Neuronal stem cell (in vitro differentiated cells): ENCODE measurements around the gene PCDHGC5.

ENCODE experiments used
- DNase-seq: peaks from one replicate; pipeline ENCODE4 v3.0.0-alpha.2; 2013; ENCODE audit warnings: low spot score
- H2AFZ ChIP-seq: one replicate; pipeline ENCODE4 v1.6.1; 2013; ENCODE audit warnings: mild to moderate bottlenecking, low read length, inconsistent platforms
- H2AK5ac ChIP-seq: 2 replicates; pipeline ENCODE4 v1.6.1; 2013; ENCODE audit warnings: low read depth, mild to moderate bottlenecking, inconsistent platforms, low read length, moderate library complexity, mixed read lengths
- H2BK120ac ChIP-seq: 2 replicates; pipeline ENCODE4 v1.6.1; 2013; ENCODE audit warnings: low read depth, mild to moderate bottlenecking, inconsistent platforms, low read length, moderate library complexity, mixed read lengths
- H2BK12ac ChIP-seq: one replicate; pipeline ENCODE4 v1.6.1; 2013; ENCODE audit warnings: low read length, inconsistent platforms
- H2BK15ac ChIP-seq: 2 replicates; pipeline ENCODE4 v1.6.1; 2013; ENCODE audit warnings: mild to moderate bottlenecking, low read length, inconsistent platforms, mixed read lengths
- H2BK5ac ChIP-seq: one replicate; pipeline ENCODE4 v1.6.1; 2013; ENCODE audit warnings: inconsistent platforms, mild to moderate bottlenecking, low read length, moderate library complexity
- H3K14ac ChIP-seq: one replicate; pipeline ENCODE4 v1.6.1; 2013; ENCODE audit warnings: low read length, inconsistent platforms
- H3K18ac ChIP-seq: 2 replicates; pipeline ENCODE4 v1.6.1; 2013; ENCODE audit warnings: low read length, inconsistent platforms
- H3K23ac ChIP-seq: 2 replicates; pipeline ENCODE4 v1.6.1; 2013; ENCODE audit warnings: low read depth, mild to moderate bottlenecking, mixed read lengths, low read length, inconsistent platforms; ENCODE audit not compliant: poor library complexity
- H3K27ac ChIP-seq: replicated peaks from 3 replicates; pipeline ENCODE4 v1.5.1; 2013; ENCODE audit warnings: low read length, inconsistent platforms
- H3K27me3 ChIP-seq, 3 experiments: 2 replicates each; pipeline ENCODE4 v1.6.1; 2013; ENCODE audit warnings: low read length in 3 of 3, mild to moderate bottlenecking in 2 of 3, inconsistent platforms in 1 of 3, low read depth in 1 of 3, mixed read lengths in 1 of 3, moderate library complexity in 1 of 3; ENCODE audit not compliant: control insufficient read depth in 3 of 3, insufficient read depth in 3 of 3
- H3K36me3 ChIP-seq, 2 donors: replicated peaks in 1 of 2; 2 replicates each; pipeline ENCODE4 v1.6.1; 2013; ENCODE audit warnings: low read length in 2 of 2; ENCODE audit not compliant: control insufficient read depth in 2 of 2, insufficient read depth in 2 of 2
- H3K4ac ChIP-seq: 2 replicates; pipeline ENCODE4 v1.6.1; 2013; ENCODE audit warnings: inconsistent platforms, mild to moderate bottlenecking, low read length, moderate library complexity
- H3K4me1 ChIP-seq, 2 donors: 1 replicate in 1 of 2; 2 replicates in 1 of 2; pipeline ENCODE4 v1.6.1; 2013; ENCODE audit warnings: low read length in 2 of 2, low read depth in 1 of 2; ENCODE audit not compliant: control insufficient read depth in 2 of 2, insufficient read depth in 1 of 2
- H3K4me2 ChIP-seq: one replicate; pipeline ENCODE4 v1.6.1; 2013; ENCODE audit warnings: mild to moderate bottlenecking, low read length, inconsistent platforms; ENCODE audit not compliant: insufficient read depth, poor library complexity, severe bottlenecking
- H3K4me3 ChIP-seq, 2 donors: 2 replicates each; pipeline ENCODE4 v1.5.1; 2013; ENCODE audit warnings: low read length in 2 of 2, mild to moderate bottlenecking in 2 of 2, inconsistent platforms in 1 of 2, moderate library complexity in 1 of 2
- H3K79me1 ChIP-seq: one replicate; pipeline ENCODE4 v1.6.1; 2013; ENCODE audit warnings: low read depth, mild to moderate bottlenecking, inconsistent platforms, low read length, moderate library complexity
- H3K9ac ChIP-seq: one replicate; pipeline ENCODE4 v1.6.1; 2013; ENCODE audit warnings: mild to moderate bottlenecking, low read depth, low read length, inconsistent platforms; ENCODE audit not compliant: poor library complexity
- H3K9me3 ChIP-seq, 2 donors: replicated peaks in 1 of 2; 2 replicates each; pipeline versions ENCODE3 to v1.6.1; 2013; ENCODE audit warnings: low read length in 2 of 2, mild to moderate bottlenecking in 2 of 2, inconsistent platforms in 1 of 2, low read depth in 1 of 2, mixed read lengths in 1 of 2, moderate library complexity in 1 of 2; ENCODE audit not compliant: control insufficient read depth in 2 of 2, insufficient read depth in 1 of 2
- H4K8ac ChIP-seq: one replicate; pipeline ENCODE4 v1.6.1; 2013; ENCODE audit warnings: low read depth, mild to moderate bottlenecking, inconsistent platforms, low read length, moderate library complexity
- H4K91ac ChIP-seq: one replicate; pipeline ENCODE4 v1.6.1; 2013; ENCODE audit warnings: low read length, low read depth, mild to moderate bottlenecking, inconsistent platforms; ENCODE audit not compliant: poor library complexity
- WGBS, 2 donors: extraction: QIAGEN DNeasy Blood & Tissue Kit; methylation state at CpG; one replicate each; pipeline ENCODE4 v1.1.7; 2013; ENCODE audit warnings: missing lambda C conversion rate in 2 of 2, mixed read lengths in 1 of 2; ENCODE audit not compliant: insufficient read length in 2 of 2, insufficient replicate concordance in 1 of 2; ENCODE audit errors: extremely low coverage in 2 of 2; 5-methylcytosine and 5-hydroxymethylcytosine counted together

Gene PCDHGC5

DNA sequence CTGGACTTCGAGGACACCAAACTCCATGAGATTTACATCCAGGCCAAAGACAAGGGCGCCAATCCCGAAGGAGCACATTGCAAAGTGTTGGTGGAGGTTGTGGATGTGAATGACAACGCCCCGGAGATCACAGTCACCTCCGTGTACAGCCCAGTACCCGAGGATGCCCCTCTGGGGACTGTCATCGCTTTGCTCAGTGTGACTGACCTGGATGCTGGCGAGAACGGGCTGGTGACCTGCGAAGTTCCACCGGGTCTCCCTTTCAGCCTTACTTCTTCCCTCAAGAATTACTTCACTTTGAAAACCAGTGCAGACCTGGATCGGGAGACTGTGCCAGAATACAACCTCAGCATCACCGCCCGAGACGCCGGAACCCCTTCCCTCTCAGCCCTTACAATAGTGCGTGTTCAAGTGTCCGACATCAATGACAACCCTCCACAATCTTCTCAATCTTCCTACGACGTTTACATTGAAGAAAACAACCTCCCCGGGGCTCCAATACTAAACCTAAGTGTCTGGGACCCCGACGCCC lies 11.8 kb upstream of the PCDHGC5 start:
- H4K91ac ChIP-seq: no peak overlapping the region
- H3K27me3 ChIP-seq: no peaks in the 10 kb centered on the region
- H3K27ac ChIP-seq: no peak overlapping the region
- H3K4me2 ChIP-seq: peak overlapping the region; percentile 95
- no peak overlapping the region for H2BK12ac ChIP-seq
- no peak for DNase-seq
- peaks cover 12 to 37% of the 10 kb centered on the region in 2 donors for H3K36me3 ChIP-seq
- H2BK120ac ChIP-seq: no peak overlapping the region
- WGBS, 2 donors: no CpG with 5 or more reads among the region's 24 CpGs
- peak overlapping the region in 1 of 2 donors; percentile 84 for H3K4me3 ChIP-seq
- H4K8ac ChIP-seq: no peak overlapping the region
- no peak overlapping the region for H2BK15ac ChIP-seq
- H3K23ac ChIP-seq: peak overlapping the region; percentile 8
- peak overlapping the region; percentile 82 for H2AK5ac ChIP-seq
- H2AFZ ChIP-seq: no peak overlapping the region
- peaks cover 14% of the 10 kb centered on the region for H3K79me1 ChIP-seq
- H3K4ac ChIP-seq: no peak overlapping the region
- no peak overlapping the region for H2BK5ac ChIP-seq
- no peak overlapping the region for H3K14ac ChIP-seq
- peaks cover 17 to 42% of the 10 kb centered on the region in 2 donors for H3K9me3 ChIP-seq
- H3K4me1 ChIP-seq: peaks cover 0 to 9% of the 10 kb centered on the region in 2 donors
- peak overlapping the region; percentile 2 for H3K9ac ChIP-seq
- H3K18ac ChIP-seq: peak overlapping the region; percentile 89

DNA sequence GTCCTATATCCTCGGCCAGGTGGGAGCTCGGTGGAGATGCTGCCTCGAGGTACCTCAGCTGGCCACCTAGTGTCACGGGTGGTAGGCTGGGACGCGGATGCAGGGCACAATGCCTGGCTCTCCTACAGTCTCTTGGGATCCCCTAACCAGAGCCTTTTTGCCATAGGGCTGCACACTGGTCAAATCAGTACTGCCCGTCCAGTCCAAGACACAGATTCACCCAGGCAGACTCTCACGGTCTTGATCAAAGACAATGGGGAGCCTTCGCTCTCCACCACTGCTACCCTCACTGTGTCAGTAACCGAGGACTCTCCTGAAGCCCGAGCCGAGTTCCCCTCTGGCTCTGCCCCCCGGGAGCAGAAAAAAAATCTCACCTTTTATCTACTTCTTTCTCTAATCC lies 11.1 kb upstream of the PCDHGC5 start:
- no peak overlapping the region for H3K14ac ChIP-seq

DNA sequence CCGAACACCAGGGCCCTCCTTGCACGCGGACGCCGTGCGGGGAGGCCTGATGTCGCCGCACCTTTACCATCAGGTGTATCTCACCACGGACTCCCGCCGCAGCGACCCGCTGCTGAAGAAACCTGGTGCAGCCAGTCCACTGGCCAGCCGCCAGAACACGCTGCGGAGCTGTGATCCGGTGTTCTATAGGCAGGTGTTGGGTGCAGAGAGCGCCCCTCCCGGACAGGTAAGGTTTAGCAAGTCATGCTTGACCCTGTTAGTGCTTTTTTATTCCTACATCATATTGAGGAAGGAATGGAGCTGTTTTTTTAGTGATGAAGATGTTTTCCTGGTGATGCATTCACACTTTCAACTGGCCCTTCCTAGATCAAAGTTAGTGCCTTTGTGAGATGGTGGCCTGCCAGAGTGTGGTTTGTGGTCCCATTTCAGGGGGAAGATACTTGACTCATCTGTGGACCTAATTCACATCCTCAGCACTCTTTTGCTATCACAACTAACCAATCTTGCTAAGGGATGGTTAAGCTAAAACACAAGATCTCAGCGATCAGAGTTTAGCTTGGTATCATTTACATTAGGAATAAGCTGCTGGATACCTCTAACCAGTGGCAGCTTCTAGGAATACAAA lies 10.4 kb upstream of the PCDHGC5 start:
- Histone ChIP-seq H3K27ac (no peak overlapping the region), H2BK12ac (no peak overlapping the region), H2BK5ac (no peak overlapping the region), H3K79me1 (peaks cover 14% of the 10 kb centered on the region), H3K27me3 (no peaks in the 10 kb centered on the region), H3K4me2 (no peak overlapping the region), H3K23ac (no peak overlapping the region), H3K36me3 (peaks cover 12 to 37% of the 10 kb centered on the region in 2 donors), H2BK15ac (no peak overlapping the region), H4K91ac (no peak overlapping the region), H2AK5ac (no peak overlapping the region), H3K9ac (no peak overlapping the region), H3K9me3 (peaks cover 17 to 47% of the 10 kb centered on the region in 2 donors), H2AFZ (no peak overlapping the region), H4K8ac (no peak overlapping the region), H3K14ac (no peak overlapping the region), H3K4me1 (peaks cover 0 to 11% of the 10 kb centered on the region in 2 donors), H3K18ac (no peak overlapping the region), H2BK120ac (no peak overlapping the region), H3K4me3 (no peak overlapping the region), H3K4ac (no peak overlapping the region)
- no peak for DNase-seq
- no CpG with 5 or more reads among the region's 20 CpGs for WGBS, 2 donors

More for the DNA sequence above, 11.1 kb upstream of the PCDHGC5 start:
- H3K4me3 ChIP-seq: no peak overlapping the region
- no peak overlapping the region for H2BK12ac ChIP-seq
- no peak overlapping the region for H2BK5ac ChIP-seq
- H2BK15ac ChIP-seq: no peak overlapping the region
- H3K27ac ChIP-seq: no peak overlapping the region
- H2BK120ac ChIP-seq: no peak overlapping the region
- H3K23ac ChIP-seq: no peak overlapping the region
- H2AFZ ChIP-seq: no peak overlapping the region
- H3K4ac ChIP-seq: no peak overlapping the region
- H3K4me1 ChIP-seq: peaks cover 0 to 9% of the 10 kb centered on the region in 2 donors
- no peak for DNase-seq
- H3K36me3 ChIP-seq: peaks cover 12 to 37% of the 10 kb centered on the region in 2 donors
- no peak overlapping the region for H3K4me2 ChIP-seq
- H4K91ac ChIP-seq: no peak overlapping the region
- H3K18ac ChIP-seq: no peak overlapping the region
- no peak overlapping the region for H4K8ac ChIP-seq
- H3K9me3 ChIP-seq: peaks cover 17 to 43% of the 10 kb centered on the region in 2 donors
- no peak overlapping the region for H2AK5ac ChIP-seq
- peaks cover 14% of the 10 kb centered on the region for H3K79me1 ChIP-seq
- WGBS, 2 donors: no CpG with 5 or more reads among the region's 13 CpGs
- no peak overlapping the region for H3K9ac ChIP-seq
- no peaks in the 10 kb centered on the region for H3K27me3 ChIP-seq

DNA sequence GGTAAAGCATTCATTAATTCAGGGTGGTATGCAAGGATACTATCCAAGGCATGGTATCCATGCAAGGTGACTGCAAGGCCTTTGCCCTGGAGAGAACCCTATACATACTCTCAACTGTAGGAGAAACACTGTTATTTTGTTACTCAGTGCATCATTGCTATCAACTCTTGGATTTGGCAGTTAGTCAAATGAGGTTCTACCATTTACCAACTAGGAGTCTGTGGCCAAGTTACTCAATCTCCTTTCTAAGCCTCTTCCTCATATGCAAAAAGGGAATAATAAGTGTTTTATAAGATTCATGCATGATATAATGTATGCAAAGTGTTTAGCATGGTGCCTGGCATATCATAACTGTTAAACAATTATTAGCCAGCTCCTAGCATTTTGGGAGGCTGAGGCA lies 9.1 kb upstream of the PCDHGC5 start:
- Histone ChIP-seq H2BK12ac (no peak overlapping the region), H2AFZ (no peak overlapping the region), H2AK5ac (no peak overlapping the region), H3K14ac (no peak overlapping the region), H3K79me1 (peaks cover 14% of the 10 kb centered on the region), H3K4me1 (peaks cover 0 to 17% of the 10 kb centered on the region in 2 donors), H2BK15ac (no peak overlapping the region), H2BK5ac (no peak overlapping the region), H3K27me3 (no peaks in the 10 kb centered on the region), H4K91ac (no peak overlapping the region), H3K9me3 (peaks cover 17 to 59% of the 10 kb centered on the region in 2 donors), H3K18ac (no peak overlapping the region), H3K36me3 (peaks cover 12 to 37% of the 10 kb centered on the region in 2 donors), H3K23ac (no peak overlapping the region), H4K8ac (no peak overlapping the region), H3K27ac (no peak overlapping the region), H3K4me3 (no peak overlapping the region), H3K4me2 (no peak overlapping the region), H3K9ac (no peak overlapping the region), H3K4ac (no peak overlapping the region), H2BK120ac (no peak overlapping the region)
- no peak for DNase-seq
